PC-3 (cell line): ENCODE results near the gene GSK3B.

Experiments
- CTCF ChIP-seq: fragments of 300-600 bp; sonication (generic); conservative IDR thresholded peaks from 2 replicates; pipeline ENCODE4 v1.5.1; 2017; ENCODE audit warnings: antibody characterized with exemption, low read depth, mild to moderate bottlenecking, low read length
- EZH2 ChIP-seq: fragments of 300-600 bp; sonication (generic); IDR thresholded peaks from one replicate; pipeline ENCODE4 v1.6.1; 2017; ENCODE audit warnings: antibody characterized with exemption, mild to moderate bottlenecking, low read length; ENCODE audit not compliant: unreplicated experiment

GRCh38 chr3:120049072-120049471, 45.2 kb downstream of the GSK3B start:
- no peak for TF ChIP-seq CTCF
- TF ChIP-seq EZH2, result no peak
